HepG2 (cell line): Measurements from ENCODE around the gene FLAD1. TPM values are rescaled to one million over a fixed set of nuclear protein-coding genes. Genes with fewer than 3 reads are reported as not detected.
A peak's percentile ranks its signal among the peaks of the same experiment; 100 is the strongest.

Experiments used
- IRF1 ChIP-seq: sonication (generic); formaldehyde crosslinking; IDR thresholded peaks from 2 replicates; pipeline ENCODE4 v1.4.0; 2020; ENCODE audit warnings: low read depth, mild to moderate bottlenecking, missing genetic modification reagents
- JUND ChIP-seq: sonication (generic); formaldehyde crosslinking; IDR thresholded peaks from 2 replicates; pipeline ENCODE4 v1.8.0; 2022; ENCODE audit warnings: mild to moderate bottlenecking, missing genetic modification reagents
- KLF9 ChIP-seq: IDR thresholded peaks from 2 replicates; pipeline ENCODE4 v1.6.1; 2016; ENCODE audit warnings: low read depth
- MIXL1 ChIP-seq: IDR thresholded peaks from 2 replicates; pipeline ENCODE4 v1.6.1; 2016
- MNT ChIP-seq: fragments of 450-650 bp; IDR thresholded peaks from 2 replicates; pipeline ENCODE4 v1.6.1; 2016
- NR3C1 ChIP-seq: sonication (generic); formaldehyde crosslinking; IDR thresholded peaks from 2 replicates; pipeline ENCODE4 v1.4.0; 2020; ENCODE audit warnings: missing genetic modification reagents
- ONECUT2 ChIP-seq: sonication (generic); formaldehyde crosslinking; IDR thresholded peaks from 2 replicates; pipeline ENCODE4 v1.4.0; 2020; ENCODE audit warnings: missing genetic modification reagents
- SALL2 ChIP-seq: sonication (generic); formaldehyde crosslinking; IDR thresholded peaks from 2 replicates; pipeline ENCODE4 v1.8.1; 2023; ENCODE audit warnings: mild to moderate bottlenecking, missing genetic modification reagents, inconsistent platforms
- SUZ12 ChIP-seq: fragments of 150-350 bp; IDR thresholded peaks from 2 replicates; pipeline ENCODE4 v1.6.1; 2014; ENCODE audit warnings: low read depth, low read length
- TEAD2 ChIP-seq: sonication (generic); formaldehyde crosslinking; IDR thresholded peaks from 2 replicates; pipeline ENCODE4 v1.9.0; 2021; ENCODE audit warnings: missing genetic modification reagents
- ZNF274 ChIP-seq: sonication (generic); formaldehyde crosslinking; IDR thresholded peaks from 2 replicates; pipeline ENCODE4 v1.5.1; 2020; ENCODE audit warnings: mild to moderate bottlenecking, missing genetic modification reagents
- ZNF292 ChIP-seq: sonication (generic); formaldehyde crosslinking; IDR thresholded peaks from 2 replicates; pipeline ENCODE4 v1.8.1; 2022; ENCODE audit warnings: mild to moderate bottlenecking, low read depth, missing genetic modification reagents, borderline replicate concordance
- ZNF383 ChIP-seq: sonication (generic); formaldehyde crosslinking; IDR thresholded peaks from 2 replicates; pipeline ENCODE4 v1.4.0; 2020; ENCODE audit warnings: missing genetic modification reagents, mild to moderate bottlenecking, borderline replicate concordance
- ZNF407 ChIP-seq: sonication (generic); formaldehyde crosslinking; IDR thresholded peaks from one replicate; pipeline ENCODE4 v1.5.1; 2020; ENCODE audit warnings: mild to moderate bottlenecking, missing genetic modification reagents; ENCODE audit errors: not compliant biosample characterization
- ZNF44 ChIP-seq: sonication (generic); formaldehyde crosslinking; IDR thresholded peaks from 2 replicates; pipeline ENCODE4 v1.5.1; 2020; ENCODE audit warnings: mild to moderate bottlenecking, missing genetic modification reagents
- ZNF496 ChIP-seq: sonication (generic); formaldehyde crosslinking; IDR thresholded peaks from 2 replicates; pipeline ENCODE4 v1.8.1; 2023; ENCODE audit warnings: mild to moderate bottlenecking, moderate library complexity, missing genetic modification reagents; ENCODE audit not compliant: insufficient replicate concordance
- ZNF7 ChIP-seq: IDR thresholded peaks from 2 replicates; pipeline ENCODE4 v1.6.1; 2016; ENCODE audit warnings: missing biosample characterization, missing genetic modification reagents
- ZNF792 ChIP-seq: IDR thresholded peaks from 2 replicates; pipeline ENCODE4 v1.6.1; 2016
- ZNF841 ChIP-seq: sonication (generic); formaldehyde crosslinking; IDR thresholded peaks from 2 replicates; pipeline ENCODE4 v1.8.1; 2023; ENCODE audit warnings: missing genetic modification reagents, borderline replicate concordance
- ZSCAN31 ChIP-seq: sonication (generic); formaldehyde crosslinking; IDR thresholded peaks from 2 replicates; pipeline ENCODE4 v1.5.0; 2020; ENCODE audit warnings: low read depth, mild to moderate bottlenecking, missing genetic modification reagents
- polyA plus RNA-seq, 8 experiments: library from polyadenylated mRNA; depleted of rRNA in 3 of 8; stranded (reverse) in 7 of 8; unstranded in 1 of 8; fragments of >200 nt; fragmentation: Illumina TruSeq in 4 of 8; extraction: Trizol in 4 of 8; gene quantifications; 2 replicates each; pipeline versions ENCODE4 v1.2.1 to v1.2.3, GENCODE V29; 2011 to 2016; ENCODE audit warnings: low read depth in 4 of 8, missing spikeins in 1 of 8, mixed read lengths in 1 of 8; ENCODE audit not compliant: insufficient read depth in 1 of 8
- total RNA-seq, 5 experiments: library from RNA; depleted of rRNA; stranded (reverse); fragments of >200 nt; fragmentation: Illumina TruSeq; extraction: Trizol; gene quantifications; 2 replicates each; pipeline ENCODE4 v1.2.3, GENCODE V29; 2016; ENCODE audit warnings: low read depth in 1 of 5

The FLAD1 gene
- total and polyA plus RNA-seq, 2 of the 13 experiments (the other 11 are each of a cell fraction or from before 2014, with no cell fraction given), result 25.9 to 32.8 TPM

- TF ChIP-seq ZNF496 (CRISPR knock-in tag), result no peak
- TF ChIP-seq SUZ12, result no peak
- no peak for TF ChIP-seq TEAD2 (CRISPR knock-in tag)
- no peak for TF ChIP-seq NR3C1 (CRISPR knock-in tag)
- TF ChIP-seq MNT, result no peak
- peak; percentile 71; the same call in 1 of the 2 replicates for TF ChIP-seq MIXL1
- peak; percentile 90 for TF ChIP-seq ZSCAN31 (CRISPR knock-in tag)
- TF ChIP-seq ZNF792 (CRISPR knock-in tag), result peak; percentile 60; the same call in 1 of the 2 replicates
- TF ChIP-seq ZNF383 (CRISPR knock-in tag), result no peak
- TF ChIP-seq ZNF841 (CRISPR knock-in tag), result no peak
- no peak for TF ChIP-seq ZNF292 (CRISPR knock-in tag)
- peak; percentile 46; the same call in 1 of the 2 replicates for TF ChIP-seq JUND (CRISPR knock-in tag)
- TF ChIP-seq ONECUT2 (CRISPR knock-in tag), result no peak
- TF ChIP-seq ZNF407, result peak; percentile 44
- TF ChIP-seq ZNF274, result peak; percentile 90
- TF ChIP-seq SALL2 (CRISPR knock-in tag), result peak; percentile 81; the same call in 1 of the 2 replicates
- TF ChIP-seq ZNF7, result no peak
- TF ChIP-seq ZNF44 (CRISPR knock-in tag), result no peak
- TF ChIP-seq KLF9 (CRISPR knock-in tag), result peak; percentile 91; the same call in 1 of the 2 replicates
- no peak for TF ChIP-seq IRF1 (CRISPR knock-in tag)
Observed at GRCh38 chr1:155017041-155017945, 34.1 kb downstream of the FLAD1 start (continued).
